Measurements from ENCODE around the gene SLC18A3.

- TF ChIP-seq, protein P1, sequence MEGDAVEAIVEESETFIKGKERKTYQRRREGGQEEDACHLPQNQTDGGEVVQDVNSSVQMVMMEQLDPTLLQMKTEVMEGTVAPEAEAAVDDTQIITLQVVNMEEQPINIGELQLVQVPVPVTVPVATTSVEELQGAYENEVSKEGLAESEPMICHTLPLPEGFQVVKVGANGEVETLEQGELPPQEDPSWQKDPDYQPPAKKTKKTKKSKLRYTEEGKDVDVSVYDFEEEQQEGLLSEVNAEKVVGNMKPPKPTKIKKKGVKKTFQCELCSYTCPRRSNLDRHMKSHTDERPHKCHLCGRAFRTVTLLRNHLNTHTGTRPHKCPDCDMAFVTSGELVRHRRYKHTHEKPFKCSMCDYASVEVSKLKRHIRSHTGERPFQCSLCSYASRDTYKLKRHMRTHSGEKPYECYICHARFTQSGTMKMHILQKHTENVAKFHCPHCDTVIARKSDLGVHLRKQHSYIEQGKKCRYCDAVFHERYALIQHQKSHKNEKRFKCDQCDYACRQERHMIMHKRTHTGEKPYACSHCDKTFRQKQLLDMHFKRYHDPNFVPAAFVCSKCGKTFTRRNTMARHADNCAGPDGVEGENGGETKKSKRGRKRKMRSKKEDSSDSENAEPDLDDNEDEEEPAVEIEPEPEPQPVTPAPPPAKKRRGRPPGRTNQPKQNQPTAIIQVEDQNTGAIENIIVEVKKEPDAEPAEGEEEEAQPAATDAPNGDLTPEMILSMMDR (IDR thresholded peaks at IDR 0.05): no peak
- TF ChIP-seq EP300 (IDR thresholded peaks at IDR 0.05): no peak
- TF ChIP-seq POLR2A (IDR thresholded peaks at IDR 0.05): no peak
- no peak for TF ChIP-seq POLR2AphosphoS5 (IDR thresholded peaks at IDR 0.05)
Measured at GRCh38 chr10:49560526-49560925, 49.6 kb upstream of the SLC18A3 start.

All from sigmoid colon (tissue), 4 donors.